ENCODE results near the gene PIGBOS1. TPM values are rescaled to one million over a fixed set of nuclear protein-coding genes. Genes with fewer than 3 reads are reported as not detected.
"Not testable (repeated sequence)": the region's sequence is repeated elsewhere in the genome, so short reads cannot be mapped to it uniquely, and the experiment has no call there.

PIGBOS1 gene
- total RNA-seq, 1 donor from 2014 or later = 12.4 TPM

DNA sequence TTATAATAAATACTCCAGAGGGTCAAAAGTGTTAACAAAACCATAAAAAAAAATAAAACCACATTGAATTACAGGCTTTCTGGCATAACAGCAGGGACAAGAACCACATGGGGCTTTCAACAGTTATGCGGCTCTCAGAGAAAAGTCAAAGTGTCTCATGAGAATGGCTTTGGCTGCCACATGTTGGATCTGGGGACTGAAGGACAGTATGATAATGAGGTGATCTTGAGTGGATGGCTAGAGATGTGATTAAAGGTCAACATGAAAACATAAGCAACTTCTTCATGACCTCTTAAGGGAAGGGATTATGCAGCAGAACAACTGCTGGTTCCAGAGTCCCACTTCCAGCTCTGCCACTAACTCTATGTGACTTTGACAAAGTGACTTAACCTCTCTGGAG is 34.5 kb downstream of the PIGBOS1 start:
- Histone ChIP-seq H3K27ac (peak overlapping the region; percentile 70), H3K9me3 (no peaks in the 10 kb centered on the region), H3K4me1 (peaks cover 41% of the 10 kb centered on the region), H3K36me3 (no peaks in the 10 kb centered on the region), H3K27me3 (no peaks in the 10 kb centered on the region), H3K4me3 (no peak overlapping the region)
- no peak for DNase-seq
- no peak for ATAC-seq
- TF ChIP-seq CTCF (IDR thresholded peaks at IDR 0.05) = no peak
- intact Hi-C loops (cut with DNase I) = no loop called here

DNA sequence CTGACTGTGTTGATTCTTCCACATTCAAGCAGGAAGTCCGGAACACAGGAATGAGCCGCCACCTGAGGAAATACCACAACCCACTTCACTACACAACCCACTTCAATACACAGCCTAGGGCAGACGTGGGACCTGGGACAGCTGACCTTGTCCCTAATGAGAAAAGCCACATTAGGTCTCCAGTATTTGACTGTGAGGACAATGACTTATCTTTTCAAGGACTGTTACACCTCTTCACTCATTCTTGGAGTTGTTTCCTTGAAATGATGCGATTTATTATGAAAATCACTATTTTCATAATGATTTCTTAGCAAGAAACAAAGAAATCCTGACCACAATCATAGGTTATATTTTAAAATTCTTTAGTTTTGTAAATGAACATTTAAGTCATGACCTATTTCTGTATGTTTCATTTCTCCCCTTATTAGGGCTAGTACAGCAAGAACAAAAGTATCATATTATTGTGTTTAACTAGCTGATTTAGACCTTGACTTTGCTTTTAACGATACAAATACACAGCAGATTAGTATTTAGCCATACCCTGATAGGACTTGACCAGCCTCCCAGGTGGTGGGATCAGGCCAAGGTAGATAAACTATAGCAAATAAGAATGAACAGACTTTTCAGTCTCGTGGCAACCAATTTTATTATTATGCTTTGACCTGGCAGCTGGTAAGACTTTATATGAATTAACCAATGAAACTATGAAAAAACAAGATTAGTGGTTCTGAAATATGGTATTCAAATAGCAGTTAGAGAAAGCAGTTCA is 35.4 kb downstream of the PIGBOS1 start:
- intact Hi-C loops (cut with DNase I) = no loop called here
- peak overlapping the region; percentile 70 for H3K27ac ChIP-seq
- H3K9me3 ChIP-seq = no peaks in the 10 kb centered on the region
- H3K27me3 ChIP-seq = no peaks in the 10 kb centered on the region
- no peak for TF ChIP-seq CTCF (IDR thresholded peaks at IDR 0.05)
- no peaks in the 10 kb centered on the region for H3K36me3 ChIP-seq
- DNase-seq (no peak), ATAC-seq (peak; percentile 86)
- no peak overlapping the region for H3K4me3 ChIP-seq
- H3K4me1 ChIP-seq = peaks cover 41% of the 10 kb centered on the region

DNA sequence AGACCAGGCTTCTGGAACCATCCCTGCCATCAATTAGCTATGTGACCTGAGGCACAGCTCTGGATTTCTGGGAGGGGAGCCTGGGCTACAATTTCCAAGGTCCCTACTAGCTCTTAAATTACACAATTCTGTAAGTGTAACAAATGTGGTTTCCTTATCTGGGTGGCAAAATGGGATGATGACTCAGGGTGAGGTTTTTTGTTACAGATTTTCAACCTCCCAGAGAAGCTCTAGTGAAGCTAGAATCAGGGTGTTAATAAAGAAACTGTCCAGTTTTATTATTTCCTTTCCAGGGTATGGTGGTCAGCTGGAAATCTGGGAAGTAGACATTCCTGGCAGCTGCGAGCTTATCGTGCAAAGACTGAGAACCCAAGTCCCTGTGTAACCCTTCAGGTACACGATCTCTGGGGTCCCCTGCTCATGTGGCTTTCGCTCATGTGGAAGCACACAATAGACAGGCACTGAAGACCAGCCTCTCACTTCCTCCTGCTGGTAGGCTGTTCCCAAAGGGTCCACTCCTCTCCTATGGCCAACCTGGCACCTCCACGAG is 36.6 kb downstream of the PIGBOS1 start:
- no peak overlapping the region for H3K4me3 ChIP-seq
- H3K36me3 ChIP-seq = no peaks in the 10 kb centered on the region
- H3K9me3 ChIP-seq = no peaks in the 10 kb centered on the region
- ATAC-seq = peak; percentile 46
- intact Hi-C loops (cut with DNase I) = no loop called here
- no peak for DNase-seq
- peak overlapping the region; percentile 70 for H3K27ac ChIP-seq
- no peak for TF ChIP-seq CTCF (IDR thresholded peaks at IDR 0.05)
- H3K4me1 ChIP-seq = peaks cover 41% of the 10 kb centered on the region
- H3K27me3 ChIP-seq = no peaks in the 10 kb centered on the region

- no peak for TF ChIP-seq CTCF (IDR thresholded peaks at IDR 0.05)
- DNase-seq (no peak), ATAC-seq (no peak)
- peak overlapping the region; percentile 70 for H3K27ac ChIP-seq
- no peaks in the 10 kb centered on the region for H3K36me3 ChIP-seq
- no peaks in the 10 kb centered on the region for H3K9me3 ChIP-seq
- intact Hi-C loops (cut with DNase I) = no loop called here
- peaks cover 41% of the 10 kb centered on the region for H3K4me1 ChIP-seq
- no peak overlapping the region for H3K4me3 ChIP-seq
- no peaks in the 10 kb centered on the region for H3K27me3 ChIP-seq
Measured at GRCh38 chr15:55281517-55282228, 37.2 kb downstream of the PIGBOS1 start.

DNA sequence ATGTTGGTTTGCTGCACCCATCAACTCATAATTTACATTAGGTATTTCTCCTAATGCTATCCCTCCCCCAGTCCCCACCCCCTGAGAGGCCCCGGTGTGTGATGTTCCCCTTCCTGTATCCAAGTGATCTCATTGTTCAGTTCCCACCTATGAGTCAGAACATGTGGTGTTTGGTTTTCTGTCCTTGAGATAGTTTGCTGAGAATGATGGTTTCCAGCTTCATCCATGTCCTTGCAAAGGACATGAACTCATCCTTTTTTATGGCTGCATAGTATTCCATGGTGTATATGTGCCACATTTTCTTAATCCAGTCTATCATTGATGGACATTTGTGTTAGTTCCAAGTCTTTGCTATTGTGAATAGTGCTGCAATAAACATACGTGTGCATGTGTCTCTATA is 38.3 kb downstream of the PIGBOS1 start:
- H3K27me3 ChIP-seq; intact Hi-C loops (cut with DNase I); H3K4me3 ChIP-seq; H3K27ac ChIP-seq; H3K9me3 ChIP-seq; DNase-seq; ATAC-seq; H3K36me3 ChIP-seq: not testable (repeated sequence)
- H3K4me1 ChIP-seq = peaks cover 41% of the 10 kb centered on the region

GRCh38 chr15:55279746-55280351 is 39.1 kb downstream of the PIGBOS1 start:
- peak overlapping the region; percentile 48 for H3K27ac ChIP-seq
- DNase-seq (no peak), ATAC-seq (peak; percentile 48)
- no peaks in the 10 kb centered on the region for H3K9me3 ChIP-seq
- TF ChIP-seq CTCF (IDR thresholded peaks at IDR 0.05) = no peak
- no peaks in the 10 kb centered on the region for H3K36me3 ChIP-seq
- H3K27me3 ChIP-seq = no peaks in the 10 kb centered on the region
- no peak overlapping the region for H3K4me3 ChIP-seq
- intact Hi-C loops (cut with DNase I) = no loop called here
- peaks cover 41% of the 10 kb centered on the region for H3K4me1 ChIP-seq

All from upper lobe of right lung (tissue), 1 donor.